NCI-H526 (cell line): Measurements from ENCODE around the gene OR2F1.

ENCODE experiments used
- DNase-seq, 2 experiments: peaks; one replicate each; lab custom pipeline; 2025; lab: John Stamatoyannopoulos, UW

Gene OR2F1

DNA sequence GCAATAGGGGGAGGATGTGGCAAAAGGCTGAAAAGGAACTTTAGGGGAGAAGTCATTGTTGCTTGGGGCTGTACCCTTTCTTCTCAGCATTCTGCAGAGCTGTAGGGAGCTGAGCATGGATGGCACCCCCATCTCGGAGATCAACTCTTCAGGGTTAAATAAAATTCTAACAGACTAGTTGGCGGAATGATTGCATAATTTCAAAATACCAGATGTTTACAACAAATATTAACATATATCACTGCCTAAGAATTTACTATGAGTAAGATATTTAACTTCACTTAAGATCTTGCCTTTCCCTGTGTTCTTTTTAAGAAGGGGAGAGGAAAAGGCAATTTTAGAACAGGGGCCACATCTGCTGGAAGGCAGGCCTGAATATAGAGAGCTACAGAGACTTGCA is 509 bp upstream of the OR2F1 start:
- no peak for DNase-seq

GRCh38 chr7:143958781-143959180 is 4.1 kb downstream of the OR2F1 start:
- no peak for DNase-seq

DNA sequence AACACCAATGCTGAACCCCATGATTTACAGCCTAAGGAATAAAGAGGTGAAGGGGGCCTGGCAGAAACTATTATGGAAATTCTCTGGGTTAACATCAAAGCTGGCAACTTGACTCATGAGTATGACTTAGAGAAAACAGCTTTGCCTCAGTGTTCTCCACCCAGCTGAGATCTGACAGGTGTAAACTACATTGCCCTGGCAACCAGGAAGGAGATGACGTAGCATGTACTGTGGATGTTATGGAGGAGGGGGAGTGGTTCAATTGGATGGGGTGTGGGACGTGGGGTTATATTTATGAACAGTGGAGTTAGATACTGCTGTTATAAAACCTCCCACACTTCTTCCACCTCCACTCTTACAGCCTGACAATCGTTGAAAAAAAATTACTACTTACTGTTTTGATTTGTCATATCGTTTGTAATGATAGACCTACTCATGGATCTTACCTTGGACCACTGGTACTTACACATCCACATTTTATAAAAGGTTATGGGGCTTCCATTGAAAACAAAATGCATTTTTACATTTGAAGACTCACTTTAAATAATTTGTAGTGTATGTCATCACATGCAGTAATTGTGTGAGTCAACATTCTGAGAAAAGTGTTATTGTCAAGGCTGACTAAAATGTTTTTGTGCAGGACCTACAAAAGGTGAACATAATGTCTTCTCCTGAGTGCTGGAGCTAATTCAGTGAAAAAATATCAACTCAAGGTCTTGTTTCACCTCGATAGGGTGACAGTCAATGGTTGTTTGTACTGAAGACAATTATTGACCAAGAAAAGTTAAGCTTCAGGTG is 6.4 kb downstream of the OR2F1 start:
- DNase-seq: no peak

DNA sequence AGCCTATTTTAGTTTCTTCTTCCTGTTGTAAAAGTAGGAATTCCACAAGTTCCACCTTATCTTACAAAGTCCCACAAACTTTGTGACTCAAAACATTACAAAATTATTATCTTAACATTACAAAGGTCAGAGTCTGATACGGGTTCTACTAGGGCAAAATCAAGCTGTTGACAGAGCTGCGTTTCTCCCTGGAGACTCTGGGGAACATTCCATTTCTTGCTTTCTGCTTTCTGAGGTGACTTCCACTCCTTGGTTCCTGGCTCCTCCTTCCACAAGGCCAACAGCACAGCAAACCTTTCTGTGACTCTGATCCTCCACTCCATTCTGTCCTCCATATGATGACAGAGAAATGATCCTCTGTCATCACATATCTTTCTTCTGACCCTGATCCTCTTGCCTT is 10.6 kb downstream of the OR2F1 start:
- no peak for DNase-seq

DNA sequence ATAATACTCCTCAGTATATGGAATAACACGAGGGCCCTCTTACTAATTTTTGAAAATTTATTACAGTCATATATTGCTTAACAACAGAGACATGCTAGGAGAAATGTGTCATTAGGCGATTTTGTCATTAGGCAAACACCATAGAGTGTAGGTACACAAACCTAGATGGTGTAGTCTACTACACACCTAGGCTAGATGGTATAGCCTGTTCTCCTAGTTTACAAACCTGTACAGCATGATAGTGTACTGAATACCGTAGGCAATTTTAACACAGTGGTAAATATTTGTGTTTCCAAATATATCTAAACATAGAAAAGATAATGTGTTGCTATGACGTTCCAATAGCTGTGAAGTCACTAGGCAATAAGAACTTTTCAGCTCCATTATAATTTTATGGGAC is 12.8 kb downstream of the OR2F1 start:
- DNase-seq: no peak

DNA sequence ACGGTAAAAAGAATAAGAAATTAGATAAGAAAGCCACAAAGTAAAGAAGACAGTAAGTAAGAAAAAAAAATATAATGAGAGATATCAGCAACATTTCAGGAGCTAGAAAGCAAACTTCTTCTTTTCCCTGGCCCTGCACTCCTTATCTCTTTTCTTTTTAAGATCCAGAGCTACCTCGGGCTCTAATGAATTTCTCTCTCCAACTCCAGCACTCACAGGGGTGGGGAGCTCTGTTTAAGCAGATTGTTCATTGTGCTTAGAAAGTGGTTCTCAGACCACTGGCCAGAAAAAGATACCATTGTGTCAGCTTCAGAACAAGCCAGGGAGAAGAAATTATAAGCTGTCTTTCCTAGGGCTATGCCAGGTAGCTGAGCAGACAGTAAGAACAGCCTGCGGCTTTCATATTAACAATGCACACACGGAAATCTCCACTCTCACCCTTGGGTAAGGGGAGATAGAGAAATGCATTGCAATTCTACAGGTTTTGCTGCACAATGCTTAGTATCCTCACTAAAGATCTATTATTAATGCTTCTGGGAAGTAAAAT is 19.3 kb downstream of the OR2F1 start:
- no peak for DNase-seq

- DNase-seq: no peak
These were observed 19.8 kb downstream of the OR2F1 start for GRCh38 chr7:143974459-143974858.

- peak in 1 of 2 experiments; percentile 7 for DNase-seq
These were observed 21.0 kb downstream of the OR2F1 start for GRCh38 chr7:143975617-143976016.

- no peak for DNase-seq
These were observed 23.9 kb downstream of the OR2F1 start for GRCh38 chr7:143978585-143978984.

- DNase-seq: no peak
These were observed 24.7 kb downstream of the OR2F1 start for GRCh38 chr7:143979359-143979758.

DNA sequence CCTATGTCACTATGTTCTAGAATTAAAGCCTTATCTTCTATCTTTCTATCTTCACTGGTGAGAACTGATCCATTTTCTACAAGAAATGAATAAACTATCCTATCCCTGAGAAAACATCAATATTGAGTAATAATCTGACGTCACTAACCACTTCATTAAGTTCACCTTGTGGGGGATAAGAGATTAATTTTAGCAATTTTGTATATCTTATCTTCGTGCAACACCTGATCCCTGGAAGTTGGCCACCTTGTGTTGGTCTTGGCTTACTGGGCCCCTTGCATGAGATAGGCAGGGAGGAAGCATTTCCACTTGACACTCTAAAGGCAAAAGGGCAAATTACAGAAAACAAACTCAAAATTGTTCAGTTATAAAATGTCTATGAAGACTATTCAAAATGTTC is 25.4 kb downstream of the OR2F1 start:
- no peak for DNase-seq

- DNase-seq: no peak
These were observed 26.3 kb downstream of the OR2F1 start for GRCh38 chr7:143980746-143981510.

- no peak for DNase-seq
These were observed 29.3 kb downstream of the OR2F1 start for GRCh38 chr7:143983960-143984359.

DNA sequence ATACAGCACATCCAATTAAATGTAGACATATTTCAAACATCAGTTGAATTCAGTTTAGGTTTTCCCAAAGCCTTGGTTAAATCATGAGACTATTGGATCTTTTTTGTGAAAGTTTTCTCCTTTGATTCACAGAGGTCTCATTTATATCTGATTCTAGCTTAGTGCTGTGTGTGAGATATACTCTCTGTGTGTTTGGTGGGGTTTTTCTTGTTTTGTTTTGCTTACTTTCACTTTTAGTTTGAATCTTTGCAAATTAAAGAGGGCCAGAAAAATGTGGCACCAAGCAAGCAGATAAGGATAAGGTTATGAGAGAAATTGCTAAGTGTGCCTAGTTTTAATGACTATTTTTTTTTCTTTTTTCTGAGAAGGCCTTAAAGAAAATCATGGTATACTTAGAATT is 32.9 kb downstream of the OR2F1 start:
- DNase-seq: no peak

- DNase-seq: no peak
These were observed 34.5 kb downstream of the OR2F1 start for GRCh38 chr7:143988976-143989745.

DNA sequence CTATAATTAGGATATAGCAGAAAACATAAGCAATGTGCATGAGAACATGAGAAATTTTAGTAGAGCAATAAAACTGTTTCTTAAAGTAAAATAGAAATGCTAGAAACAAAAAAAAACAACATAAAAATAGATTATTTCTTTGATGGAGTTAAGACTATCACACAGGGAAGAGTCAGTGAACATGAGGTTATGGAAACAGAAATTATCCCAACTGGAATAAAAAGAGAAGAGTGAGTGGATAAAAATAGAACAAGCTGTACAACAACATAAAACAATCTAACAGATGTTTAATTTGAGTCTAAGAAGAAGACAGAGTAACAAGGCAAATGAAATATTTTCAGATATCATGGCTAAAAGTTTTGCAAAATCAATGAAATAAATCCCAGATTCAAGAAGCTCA is 38.0 kb downstream of the OR2F1 start:
- no peak for DNase-seq

- no peak for DNase-seq
These were observed 39.3 kb downstream of the OR2F1 start for GRCh38 chr7:143993924-143994323.

DNA sequence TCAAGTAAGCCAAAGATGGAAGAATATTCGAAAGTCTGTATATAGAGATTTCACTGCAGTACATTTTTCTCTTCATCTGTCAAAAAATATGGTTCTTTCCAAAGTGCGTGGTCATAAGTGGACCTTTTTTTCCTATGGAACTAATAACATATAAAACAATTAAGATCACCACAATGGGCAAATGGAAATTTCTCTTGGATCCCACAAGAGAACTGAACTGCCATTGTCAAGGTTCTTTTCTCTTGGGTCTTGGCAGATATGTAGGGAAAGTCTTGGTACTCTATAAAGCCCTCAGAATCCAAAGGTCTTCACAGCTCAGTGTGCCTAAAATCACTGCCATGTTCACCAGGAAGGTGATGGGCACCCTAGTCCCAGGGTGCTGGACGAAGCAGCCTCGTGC is 45.4 kb downstream of the OR2F1 start, which contains the start of gene OR6B1:
TSS of gene OR6B1 (plus strand) at position 301 of the 400 bp plus-strand sequence. CDS start 3,677 bp downstream, outside the sequence.
- DNase-seq: no peak

- no peak for DNase-seq
These were observed 46.9 kb downstream of the OR2F1 start for GRCh38 chr7:144001543-144001942.

- no peak for DNase-seq
These were observed 50.1 kb downstream of the OR2F1 start for GRCh38 chr7:144004703-144005102.

- DNase-seq: no peak
These were observed 51.5 kb downstream of the OR2F1 start for GRCh38 chr7:144006029-144006691.

- no peak for DNase-seq
These were observed 52.0 kb downstream of the OR2F1 start for GRCh38 chr7:144006692-144007042.
